ENCODE data around the gene GALNS.

Gene GALNS

GRCh38 chr16:88865310-88865709, 8.6 kb upstream of the GALNS start:
- TF ChIP-seq GATA1 (IDR thresholded peaks at IDR 0.05; ENCODE audit: low read depth, low read length): no peak
- TF ChIP-seq POLR2A (IDR thresholded peaks at IDR 0.05; ENCODE audit: low read length): no peak
- DNase-seq: no peak

- DNase-seq: no peak
- no peak for TF ChIP-seq GATA1 (IDR thresholded peaks at IDR 0.05; ENCODE audit: low read depth, low read length)
- TF ChIP-seq POLR2A (IDR thresholded peaks at IDR 0.05; ENCODE audit: low read length): no peak
These were observed 7.8 kb upstream of the GALNS start for GRCh38 chr16:88864521-88864920.

GRCh38 chr16:88864099-88864498, 7.4 kb upstream of the GALNS start:
- TF ChIP-seq GATA1 (IDR thresholded peaks at IDR 0.05; ENCODE audit: low read depth, low read length) (no peak), POLR2A (IDR thresholded peaks at IDR 0.05; ENCODE audit: low read length) (no peak)
- DNase-seq: no peak

GRCh38 chr16:88863426-88863825, 6.7 kb upstream of the GALNS start:
- DNase-seq: no peak
- TF ChIP-seq GATA1 (IDR thresholded peaks at IDR 0.05; ENCODE audit: low read depth, low read length) (no peak), POLR2A (IDR thresholded peaks at IDR 0.05; ENCODE audit: low read length) (no peak)

- TF ChIP-seq POLR2A (IDR thresholded peaks at IDR 0.05; ENCODE audit: low read length) (no peak), GATA1 (IDR thresholded peaks at IDR 0.05; ENCODE audit: low read depth, low read length) (no peak)
These were observed 6.2 kb upstream of the GALNS start for GRCh38 chr16:88862968-88863367.

GRCh38 chr16:88861359-88861758, 4.6 kb upstream of the GALNS start:
- TF ChIP-seq POLR2A (IDR thresholded peaks at IDR 0.05; ENCODE audit: low read length) (no peak), GATA1 (IDR thresholded peaks at IDR 0.05; ENCODE audit: low read depth, low read length) (no peak)
- DNase-seq: no peak

More at GRCh38 chr16:88862968-88863367, 6.2 kb upstream of the GALNS start:
- no peak for DNase-seq

GRCh38 chr16:88859381-88860091, 2.8 kb upstream of the GALNS start:
- DNase-seq: no peak
- TF ChIP-seq POLR2A (IDR thresholded peaks at IDR 0.05; ENCODE audit: low read length): no peak
- no peak for TF ChIP-seq GATA1 (IDR thresholded peaks at IDR 0.05; ENCODE audit: low read depth, low read length)

- TF ChIP-seq GATA1 (IDR thresholded peaks at IDR 0.05; ENCODE audit: low read depth, low read length): no peak
- TF ChIP-seq POLR2A (IDR thresholded peaks at IDR 0.05; ENCODE audit: low read length): no peak
- peak; percentile 82 to 85 for DNase-seq
These were observed 1.1 kb upstream of the GALNS start for GRCh38 chr16:88857728-88858339.

GRCh38 chr16:88856122-88856827, 472 bp downstream of the GALNS start:
- peak in 1 of 2 experiments; percentile 40 for DNase-seq
- TF ChIP-seq POLR2A (IDR thresholded peaks at IDR 0.05; ENCODE audit: low read length): no peak
- TF ChIP-seq GATA1 (IDR thresholded peaks at IDR 0.05; ENCODE audit: low read depth, low read length): no peak

- no peak for DNase-seq
- TF ChIP-seq GATA1 (IDR thresholded peaks at IDR 0.05; ENCODE audit: low read depth, low read length): no peak
- TF ChIP-seq POLR2A (IDR thresholded peaks at IDR 0.05; ENCODE audit: low read length): no peak
These were observed 1.0 kb downstream of the GALNS start for GRCh38 chr16:88855736-88856121.

GRCh38 chr16:88855176-88855575, 1.6 kb downstream of the GALNS start:
- DNase-seq: no peak
- TF ChIP-seq GATA1 (IDR thresholded peaks at IDR 0.05; ENCODE audit: low read depth, low read length): no peak
- TF ChIP-seq POLR2A (IDR thresholded peaks at IDR 0.05; ENCODE audit: low read length): no peak

GRCh38 chr16:88854306-88855111, 2.2 kb downstream of the GALNS start:
- TF ChIP-seq POLR2A (IDR thresholded peaks at IDR 0.05; ENCODE audit: low read length): no peak
- TF ChIP-seq GATA1 (IDR thresholded peaks at IDR 0.05; ENCODE audit: low read depth, low read length): no peak
- peak in 1 of 2 experiments; percentile 33 for DNase-seq

GRCh38 chr16:88853325-88853941, 3.3 kb downstream of the GALNS start:
- TF ChIP-seq POLR2A (IDR thresholded peaks at IDR 0.05; ENCODE audit: low read length) (no peak), GATA1 (IDR thresholded peaks at IDR 0.05; ENCODE audit: low read depth, low read length) (no peak)

More at GRCh38 chr16:88853325-88853941, 3.3 kb downstream of the GALNS start:
- DNase-seq: no peak
